IgD-negative memory B cell (primary cell): Measurements from ENCODE around the gene FDXR. TPM values are rescaled to one million over a fixed set of nuclear protein-coding genes. Genes with fewer than 3 reads are reported as not detected.

ENCODE experiments used
- H3K27ac Mint-ChIP-seq, 3 donors: one replicate each; pipeline ENCODE4 v1.8.0; 2020 to 2022; ENCODE audit warnings: mild to moderate bottlenecking in 3 of 3, mixed read lengths in 3 of 3, moderate library complexity in 1 of 3
- H3K27me3 Mint-ChIP-seq: one replicate; pipeline ENCODE4 v1.8.0; 2021; ENCODE audit warnings: mixed read lengths
- H3K36me3 Mint-ChIP-seq: one replicate; pipeline ENCODE4 v1.8.0; 2020; ENCODE audit warnings: mild to moderate bottlenecking, mixed read lengths
- H3K4me1 Mint-ChIP-seq, 3 donors: one replicate each; pipeline ENCODE4 v1.8.0; 2020 to 2022; ENCODE audit warnings: mixed read lengths in 3 of 3, mild to moderate bottlenecking in 1 of 3
- H3K4me3 Mint-ChIP-seq, 4 donors: one replicate each; pipeline ENCODE4 v1.8.0; 2020 to 2022; ENCODE audit warnings: mild to moderate bottlenecking in 4 of 4, mixed read lengths in 4 of 4, moderate library complexity in 3 of 4
- H3K9me3 Mint-ChIP-seq, 3 donors: one replicate each; pipeline ENCODE4 v1.8.0; 2020 to 2021; ENCODE audit warnings: mixed read lengths in 3 of 3, mild to moderate bottlenecking in 1 of 3
- polyA plus RNA-seq: library from polyadenylated mRNA; unstranded; fragments of 300-500 nt; fragmentation: Illumina TruSeq; gene quantifications from one replicate; pipeline ENCODE4 v1.2.3, GENCODE V29; 2021

The FDXR gene
- polyA plus RNA-seq, 1 donor from 2014 or later: 5.9 TPM

- peaks cover 4 to 6% (median 5%) of the 10 kb centered on the region in 3 donors for H3K4me1 Mint-ChIP-seq
- peak overlapping the region in 1 of 3 donors; percentile 67 for H3K27ac Mint-ChIP-seq
- H3K9me3 Mint-ChIP-seq: no peaks in the 10 kb centered on the region
- peaks cover 26% of the 10 kb centered on the region for H3K27me3 Mint-ChIP-seq
- peaks cover 2% of the 10 kb centered on the region for H3K36me3 Mint-ChIP-seq
- H3K4me3 Mint-ChIP-seq: no peak overlapping the region
These were observed 24.0 kb downstream of the FDXR start for GRCh38 chr17:74848656-74849399.

- Mint-ChIP-seq H3K27ac (no peak overlapping the region), H3K4me1 (peaks cover 3 to 7% (median 4%) of the 10 kb centered on the region in 3 donors), H3K4me3 (no peak overlapping the region), H3K36me3 (peaks cover 2% of the 10 kb centered on the region), H3K9me3 (no peaks in the 10 kb centered on the region), H3K27me3 (peaks cover 20% of the 10 kb centered on the region)
These were observed 26.2 kb downstream of the FDXR start for GRCh38 chr17:74846621-74847020.

GRCh38 chr17:74843352-74843627 lies 29.5 kb downstream of the FDXR start:
- H3K9me3 Mint-ChIP-seq: no peaks in the 10 kb centered on the region
- peaks cover 12% of the 10 kb centered on the region for H3K27me3 Mint-ChIP-seq
- H3K36me3 Mint-ChIP-seq: peaks cover 2% of the 10 kb centered on the region
- H3K4me3 Mint-ChIP-seq: peak overlapping the region in 1 of 4 donors; percentile 78
- H3K4me1 Mint-ChIP-seq: peaks cover 13 to 17% (median 16%) of the 10 kb centered on the region in 3 donors
- H3K27ac Mint-ChIP-seq: no peak overlapping the region

- Mint-ChIP-seq H3K27ac (no peak overlapping the region), H3K4me1 (peaks cover 13 to 17% (median 16%) of the 10 kb centered on the region in 3 donors), H3K36me3 (no peaks in the 10 kb centered on the region), H3K9me3 (no peaks in the 10 kb centered on the region), H3K27me3 (peaks cover 12% of the 10 kb centered on the region), H3K4me3 (no peak overlapping the region)
These were observed 30.0 kb downstream of the FDXR start for GRCh38 chr17:74842599-74843351.

- no peaks in the 10 kb centered on the region for H3K9me3 Mint-ChIP-seq
These were observed 30.6 kb downstream of the FDXR start for GRCh38 chr17:74842146-74842598.

GRCh38 chr17:74840989-74841666 lies 31.7 kb downstream of the FDXR start:
- peaks cover 12% of the 10 kb centered on the region for H3K27me3 Mint-ChIP-seq
- peak overlapping the region in 2 of 4 donors; percentile 29 to 81 for H3K4me3 Mint-ChIP-seq
- H3K4me1 Mint-ChIP-seq: peaks cover 13 to 20% (median 16%) of the 10 kb centered on the region in 3 donors
- H3K27ac Mint-ChIP-seq: peak overlapping the region in 1 of 3 donors; percentile 26
- no peaks in the 10 kb centered on the region for H3K9me3 Mint-ChIP-seq
- no peaks in the 10 kb centered on the region for H3K36me3 Mint-ChIP-seq

More at GRCh38 chr17:74842146-74842598, 30.6 kb downstream of the FDXR start:
- Mint-ChIP-seq H3K27ac (no peak overlapping the region), H3K27me3 (peaks cover 12% of the 10 kb centered on the region), H3K4me3 (peak overlapping the region in 1 of 4 donors; percentile 78), H3K36me3 (no peaks in the 10 kb centered on the region), H3K4me1 (peaks cover 13 to 17% (median 16%) of the 10 kb centered on the region in 3 donors)

- Mint-ChIP-seq H3K36me3 (no peaks in the 10 kb centered on the region), H3K27me3 (peaks cover 9% of the 10 kb centered on the region), H3K4me1 (peaks cover 18 to 22% (median 20%) of the 10 kb centered on the region in 3 donors), H3K9me3 (no peaks in the 10 kb centered on the region), H3K4me3 (peak overlapping the region in 1 of 4 donors; percentile 18), H3K27ac (peak overlapping the region in 1 of 3 donors; percentile 26)
These were observed 32.6 kb downstream of the FDXR start for GRCh38 chr17:74839990-74840852.

GRCh38 chr17:74838274-74838673 lies 34.5 kb downstream of the FDXR start:
- Mint-ChIP-seq H3K9me3 (no peaks in the 10 kb centered on the region), H3K4me1 (peaks cover 32 to 35% (median 33%) of the 10 kb centered on the region in 3 donors), H3K4me3 (no peak overlapping the region), H3K36me3 (no peaks in the 10 kb centered on the region), H3K27me3 (no peaks in the 10 kb centered on the region), H3K27ac (peak overlapping the region in 1 of 3 donors; percentile 89)

GRCh38 chr17:74836691-74837467 lies 35.9 kb downstream of the FDXR start:
- Mint-ChIP-seq H3K4me3 (no peak overlapping the region), H3K4me1 (peaks cover 40 to 43% (median 43%) of the 10 kb centered on the region in 3 donors), H3K27me3 (no peaks in the 10 kb centered on the region), H3K36me3 (no peaks in the 10 kb centered on the region), H3K9me3 (no peaks in the 10 kb centered on the region), H3K27ac (no peak overlapping the region)

GRCh38 chr17:74836191-74836590 lies 36.6 kb downstream of the FDXR start:
- no peaks in the 10 kb centered on the region for H3K36me3 Mint-ChIP-seq
- peak overlapping the region in 1 of 4 donors; percentile 47 for H3K4me3 Mint-ChIP-seq
- H3K27me3 Mint-ChIP-seq: no peaks in the 10 kb centered on the region
- H3K27ac Mint-ChIP-seq: no peak overlapping the region
- peaks cover 33 to 36% (median 36%) of the 10 kb centered on the region in 3 donors for H3K4me1 Mint-ChIP-seq
- H3K9me3 Mint-ChIP-seq: no peaks in the 10 kb centered on the region

GRCh38 chr17:74833501-74834377 lies 39.1 kb downstream of the FDXR start:
- no peaks in the 10 kb centered on the region for H3K36me3 Mint-ChIP-seq
- H3K4me3 Mint-ChIP-seq: peak overlapping the region in 2 of 4 donors; percentile 34 to 88
- H3K27ac Mint-ChIP-seq: peak overlapping the region in 1 of 3 donors; percentile 66
- H3K9me3 Mint-ChIP-seq: no peaks in the 10 kb centered on the region
- peaks cover 28 to 29% (median 28%) of the 10 kb centered on the region in 3 donors for H3K4me1 Mint-ChIP-seq
- H3K27me3 Mint-ChIP-seq: no peaks in the 10 kb centered on the region

GRCh38 chr17:74832421-74832820 lies 40.4 kb downstream of the FDXR start:
- Mint-ChIP-seq H3K9me3 (no peaks in the 10 kb centered on the region), H3K4me3 (peak overlapping the region in 2 of 4 donors; percentile 57 to 77), H3K36me3 (no peaks in the 10 kb centered on the region), H3K27ac (peak overlapping the region in 2 of 3 donors; percentile 8 to 50), H3K27me3 (no peaks in the 10 kb centered on the region), H3K4me1 (peaks cover 28 to 29% (median 28%) of the 10 kb centered on the region in 3 donors)
